Activated CD4-positive, alpha-beta T cell treated with anti-CD3 and anti-CD28 coated beads for 24 hours (primary cell): Measurements from ENCODE around the gene ARHGAP45.
"Not testable (repeated sequence)": the region's sequence is repeated elsewhere in the genome, so short reads cannot be mapped to it uniquely, and the experiment has no call there.

Source experiments
- DNase-seq, 2 donors: peaks; one replicate each; pipeline ENCODE4 v3.0.0-alpha.2; 2020; ENCODE audit warnings: low read depth in 2 of 2

The ARHGAP45 gene

GRCh38 chr19:1104311-1105007 lies 37.5 kb downstream of the ARHGAP45 start:
- peak in 1 of 2 donors; percentile 61 for DNase-seq

- no peak for DNase-seq
Measured at GRCh38 chr19:1105008-1105872, 38.3 kb downstream of the ARHGAP45 start.

- DNase-seq, result no peak
Measured at GRCh38 chr19:1105873-1106840, 39.2 kb downstream of the ARHGAP45 start.

- no peak for DNase-seq
Measured at GRCh38 chr19:1106841-1107660, 40.1 kb downstream of the ARHGAP45 start.

- no peak for DNase-seq
Measured at GRCh38 chr19:1107661-1108261, 40.8 kb downstream of the ARHGAP45 start.

- no peak for DNase-seq
Measured at GRCh38 chr19:1108291-1109031, 41.5 kb downstream of the ARHGAP45 start.

- DNase-seq, result no peak
Measured at GRCh38 chr19:1109032-1109551, 42.1 kb downstream of the ARHGAP45 start.

- no peak for DNase-seq
Measured at GRCh38 chr19:1109697-1110671, 43.0 kb downstream of the ARHGAP45 start.

GRCh38 chr19:1110809-1111640 lies 44.1 kb downstream of the ARHGAP45 start:
- DNase-seq, result no peak

- no peak for DNase-seq
Measured at GRCh38 chr19:1111641-1112267, 44.8 kb downstream of the ARHGAP45 start.

GRCh38 chr19:1112268-1113029 lies 45.5 kb downstream of the ARHGAP45 start:
- DNase-seq, result no peak

GRCh38 chr19:1113030-1113985 lies 46.3 kb downstream of the ARHGAP45 start:
- DNase-seq, result peak; percentile 79 to 82

- DNase-seq, result no peak
Measured at GRCh38 chr19:1113986-1114483, 47.1 kb downstream of the ARHGAP45 start.

GRCh38 chr19:1114728-1115127 lies 47.8 kb downstream of the ARHGAP45 start:
- DNase-seq, result not testable (repeated sequence)
